ENCODE data around the gene MEMO1. TPM values are rescaled to one million over a fixed set of nuclear protein-coding genes. Genes with fewer than 3 reads are reported as not detected.

MEMO1 gene
- polyA plus RNA-seq (91.8 to 125 TPM (median 99.0 TPM) in 3 replicates), polyA minus RNA-seq (23.4 to 83.0 TPM (median 80.7 TPM) in 3 replicates)
- 26.0 TPM for polyA plus RNA-seq (2011; ENCODE audit: low read depth)
- 74.3 and 117 TPM in 2 replicates for polyA plus RNA-seq (2011; cell fraction: cytosol; rRNA removed)
- polyA plus RNA-seq (2011; cell fraction: nucleus; rRNA removed): 58.5 and 62.5 TPM in 2 replicates
- polyA plus RNA-seq (2012; ENCODE audit: low replicate concordance): 45.5 and 71.4 TPM in 2 replicates
- 45.8 TPM for polyA minus RNA-seq (2011; cell fraction: cytosol; rRNA and poly(A)+ RNA removed)
- polyA minus RNA-seq (2011; cell fraction: nucleus; rRNA and poly(A)+ RNA removed): 34.2 and 61.7 TPM in 2 replicates

DNA sequence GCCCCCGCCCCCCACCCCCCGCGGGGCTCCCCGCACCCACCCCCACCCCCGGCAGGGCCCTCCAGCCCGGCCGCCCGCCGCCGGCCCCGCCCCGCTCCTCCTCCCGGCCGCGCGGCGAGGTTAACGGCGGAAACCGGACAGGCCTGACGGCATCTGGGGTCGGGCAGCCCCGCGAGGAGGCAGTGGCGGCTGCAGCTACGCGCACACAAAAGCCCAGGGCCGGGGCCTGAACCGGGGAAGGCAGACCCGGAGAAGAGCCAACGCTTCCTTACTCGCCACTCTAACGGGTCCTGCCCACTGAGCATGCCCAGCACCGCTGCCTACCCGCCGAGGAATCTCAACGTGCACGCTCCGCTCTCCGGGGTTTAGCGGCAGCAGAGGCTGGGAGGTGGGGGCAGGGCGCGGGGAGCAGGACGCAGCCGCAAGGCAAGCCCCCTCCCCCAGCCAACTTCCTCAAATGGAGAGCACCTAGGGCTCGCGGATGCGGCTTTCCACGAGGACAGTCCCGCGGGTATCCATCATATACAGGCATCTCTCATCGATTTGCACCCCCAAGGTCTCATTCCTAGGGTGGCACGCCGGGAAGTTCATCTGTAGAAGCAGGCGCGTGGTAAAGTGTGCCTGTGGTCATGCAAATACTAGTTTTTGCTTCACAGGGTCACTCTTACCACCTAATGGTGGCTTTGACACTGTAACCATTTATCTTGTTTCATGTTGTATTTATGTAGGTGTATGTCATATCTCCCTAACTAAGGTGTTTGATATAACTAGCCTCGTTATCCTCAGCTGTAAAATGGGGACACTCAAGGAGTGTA is at the start of gene MEMO1:
MEMO1 (minus strand) TSS at position 339 of the 815 bp plus-strand sequence. CDS start 761 bp downstream, outside the sequence.
- Histone ChIP-seq H3K27me3 (ENCODE audit: control insufficient read depth, extremely low read depth, insufficient read depth, low read length) (no peaks in the 10 kb centered on the region), H3K9me3 (ENCODE audit: control insufficient read depth, low read depth, low read length) (no peaks in the 10 kb centered on the region), H3K27ac (ENCODE audit: control insufficient read depth, insufficient read depth, low read length) (peak within 1 kb of the TSS; percentile 76), H3K4me1 (ENCODE audit: control insufficient read depth, extremely low read depth, insufficient read depth, low read length) (peaks cover 28% of the 10 kb centered on the region), H3K9ac (ENCODE audit: control insufficient read depth, extremely low read depth, insufficient read depth, low read length) (peak within 1 kb of the TSS; percentile 87), H3K36me3 (ENCODE audit: control insufficient read depth in 2 of 2, extremely low read depth in 1 of 2, insufficient read depth in 2 of 2, low read length in 2 of 2) (no peaks in the 10 kb centered on the region), H3K9me1 (ENCODE audit: control insufficient read depth, extremely low read depth, insufficient read depth, low read length) (no peaks in the 10 kb centered on the region), H3K4me3 (ENCODE audit: control insufficient read depth in 2 of 3, extremely low read depth in 1 of 3, insufficient read depth in 2 of 3, low read depth in 1 of 3, low read length in 3 of 3) (peak within 1 kb of the TSS; percentile 86 to 98 (median 97)), H2AFZ (ENCODE audit: control insufficient read depth, low read length) (peak within 1 kb of the TSS; percentile 77), H3K79me2 (ENCODE audit: control insufficient read depth, insufficient read depth, low read length) (peaks cover 39% of the 10 kb centered on the region), H3K4me2 (ENCODE audit: control insufficient read depth, extremely low read depth, insufficient read depth, low read depth, low read length) (peak within 1 kb of the TSS; percentile 69), H4K20me1 (ENCODE audit: control insufficient read depth, extremely low read depth, insufficient read depth, low read length) (peaks cover 13% of the 10 kb centered on the region)
- TF ChIP-seq, protein P1, sequence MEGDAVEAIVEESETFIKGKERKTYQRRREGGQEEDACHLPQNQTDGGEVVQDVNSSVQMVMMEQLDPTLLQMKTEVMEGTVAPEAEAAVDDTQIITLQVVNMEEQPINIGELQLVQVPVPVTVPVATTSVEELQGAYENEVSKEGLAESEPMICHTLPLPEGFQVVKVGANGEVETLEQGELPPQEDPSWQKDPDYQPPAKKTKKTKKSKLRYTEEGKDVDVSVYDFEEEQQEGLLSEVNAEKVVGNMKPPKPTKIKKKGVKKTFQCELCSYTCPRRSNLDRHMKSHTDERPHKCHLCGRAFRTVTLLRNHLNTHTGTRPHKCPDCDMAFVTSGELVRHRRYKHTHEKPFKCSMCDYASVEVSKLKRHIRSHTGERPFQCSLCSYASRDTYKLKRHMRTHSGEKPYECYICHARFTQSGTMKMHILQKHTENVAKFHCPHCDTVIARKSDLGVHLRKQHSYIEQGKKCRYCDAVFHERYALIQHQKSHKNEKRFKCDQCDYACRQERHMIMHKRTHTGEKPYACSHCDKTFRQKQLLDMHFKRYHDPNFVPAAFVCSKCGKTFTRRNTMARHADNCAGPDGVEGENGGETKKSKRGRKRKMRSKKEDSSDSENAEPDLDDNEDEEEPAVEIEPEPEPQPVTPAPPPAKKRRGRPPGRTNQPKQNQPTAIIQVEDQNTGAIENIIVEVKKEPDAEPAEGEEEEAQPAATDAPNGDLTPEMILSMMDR (optimal IDR thresholded peaks at IDR 0.05 in 1 of 3, IDR thresholded peaks at IDR 0.05 in 1 of 3, conservative IDR thresholded peaks at IDR 0.05 in 1 of 3; ENCODE audit: extremely low read depth in 1 of 3, insufficient read depth in 2 of 3, low read length in 3 of 3): peak in 1 of 3 experiments; percentile 7
- TF ChIP-seq EZH2 (IDR thresholded peaks at IDR 0.05; ENCODE audit: low read length): no peak
- dilution Hi-C loops (cut with MboI; ENCODE audit: extremely low pct_ligation_motif_present, low sequenced_read_pairs): no loop called here
- FAIRE-seq (no peak), DNase-seq (ENCODE audit: low read depth, low spot score) (peak; percentile 35)

GRCh38 chr2:32060266-32060665 is 49.5 kb upstream of the MEMO1 start:
- TF ChIP-seq EZH2 (IDR thresholded peaks at IDR 0.05; ENCODE audit: low read length): no peak
- TF ChIP-seq, protein P1 (optimal IDR thresholded peaks at IDR 0.05 in 1 of 3, IDR thresholded peaks at IDR 0.05 in 1 of 3, conservative IDR thresholded peaks at IDR 0.05 in 1 of 3; ENCODE audit: extremely low read depth in 1 of 3, insufficient read depth in 2 of 3, low read length in 3 of 3): no peak
- Histone ChIP-seq H3K27ac (ENCODE audit: control insufficient read depth, insufficient read depth, low read length) (no peak overlapping the region), H3K79me2 (ENCODE audit: control insufficient read depth, insufficient read depth, low read length) (peaks cover 3% of the 10 kb centered on the region), H3K36me3 (ENCODE audit: control insufficient read depth in 2 of 2, extremely low read depth in 1 of 2, insufficient read depth in 2 of 2, low read length in 2 of 2) (no peaks in the 10 kb centered on the region), H3K27me3 (ENCODE audit: control insufficient read depth, extremely low read depth, insufficient read depth, low read length) (no peaks in the 10 kb centered on the region), H3K9me3 (ENCODE audit: control insufficient read depth, low read depth, low read length) (no peaks in the 10 kb centered on the region), H3K9ac (ENCODE audit: control insufficient read depth, extremely low read depth, insufficient read depth, low read length) (no peak overlapping the region), H3K4me1 (ENCODE audit: control insufficient read depth, extremely low read depth, insufficient read depth, low read length) (peaks cover 9% of the 10 kb centered on the region), H3K4me3 (ENCODE audit: control insufficient read depth in 2 of 3, extremely low read depth in 1 of 3, insufficient read depth in 2 of 3, low read depth in 1 of 3, low read length in 3 of 3) (no peak overlapping the region), H4K20me1 (ENCODE audit: control insufficient read depth, extremely low read depth, insufficient read depth, low read length) (no peaks in the 10 kb centered on the region), H3K9me1 (ENCODE audit: control insufficient read depth, extremely low read depth, insufficient read depth, low read length) (no peaks in the 10 kb centered on the region), H2AFZ (ENCODE audit: control insufficient read depth, low read length) (no peak overlapping the region), H3K4me2 (ENCODE audit: control insufficient read depth, extremely low read depth, insufficient read depth, low read depth, low read length) (no peak overlapping the region)
- no peak for DNase-seq (ENCODE audit: low read depth, low spot score)
- no peak for FAIRE-seq
- dilution Hi-C loops (cut with MboI; ENCODE audit: extremely low pct_ligation_motif_present, low sequenced_read_pairs): no loop called here

All from keratinocyte (primary cell).